Activated CD8-positive, alpha-beta T cell treated with anti-CD3 and anti-CD28 coated beads for 36 hours (primary cell): ENCODE data around the gene BICC1. TPM values are rescaled to one million over a fixed set of nuclear protein-coding genes. Genes with fewer than 3 reads are reported as not detected.

Experiments
- ATAC-seq: fragments of 200-7000 bp; cut with Tn5 transposase; one replicate; pipeline ENCODE4 v1.10.0; 2021; ENCODE audit warnings: mild to moderate bottlenecking, moderate library complexity
- CTCF ChIA-PET: fragments of 350-600 bp; sonication (Branson Sonifier 250); formaldehyde crosslinking; loops from one replicate; lab custom pipeline; 2021; ENCODE audit warnings: antibody characterized with exemption; lab: Charles Lee
- POLR2A ChIA-PET: fragments of 350-600 bp; sonication (Branson Sonifier 250); formaldehyde crosslinking; loops from one replicate; lab custom pipeline; 2021; ENCODE audit warnings: antibody characterized with exemption; lab: Charles Lee
- DNase-seq: peaks from one replicate; pipeline ENCODE4 v3.0.0-alpha.2; 2020
- H3K27ac Mint-ChIP-seq: one replicate; pipeline ENCODE4 v1.8.0; 2021; ENCODE audit warnings: mild to moderate bottlenecking, mixed read lengths
- H3K27me3 Mint-ChIP-seq: one replicate; pipeline ENCODE4 v1.8.0; 2021; ENCODE audit warnings: mixed read lengths
- H3K36me3 Mint-ChIP-seq: one replicate; pipeline ENCODE4 v1.8.0; 2021; ENCODE audit warnings: low read depth, mixed read lengths
- H3K4me1 Mint-ChIP-seq: one replicate; pipeline ENCODE4 v1.8.0; 2021; ENCODE audit warnings: low read depth, mixed read lengths
- H3K4me3 Mint-ChIP-seq: one replicate; pipeline ENCODE4 v1.8.0; 2021; ENCODE audit warnings: mild to moderate bottlenecking, moderate library complexity, mixed read lengths
- H3K9me3 Mint-ChIP-seq: one replicate; pipeline ENCODE4 v1.8.0; 2021; ENCODE audit warnings: mixed read lengths
- CTCF ChIP-seq: fragments of 200-600 bp; IDR thresholded peaks from one replicate; pipeline ENCODE4 v1.8.0; 2022; ENCODE audit warnings: antibody characterized with exemption, mild to moderate bottlenecking
- intact Hi-C: fragments of 100-400 bp; cut with micrococcal nuclease; formaldehyde crosslinking; loops from one replicate; pipeline ENCODE4 v1.10.0; 2022
- total RNA-seq, 2 experiments: library from RNA; stranded (reverse); gene quantifications; one replicate each; pipeline ENCODE4 v1.2.3, GENCODE V29; 2021

The BICC1 gene
- total RNA-seq, 2 experiments from 2014 or later = not detected

GRCh38 chr10:58638388-58638787 lies 125.7 kb downstream of the BICC1 start:
- Mint-ChIP-seq H3K4me1 (no peaks in the 10 kb centered on the region), H3K27ac (no peak overlapping the region), H3K36me3 (no peaks in the 10 kb centered on the region), H3K4me3 (no peak overlapping the region), H3K9me3 (no peaks in the 10 kb centered on the region), H3K27me3 (peaks cover 8% of the 10 kb centered on the region)
- DNase-seq (no peak), ATAC-seq (no peak)
- TF ChIP-seq CTCF = no peak
- ChIA-PET CTCF (no interaction called here), POLR2A (no interaction called here)
- intact Hi-C loops = no loop called here

DNA sequence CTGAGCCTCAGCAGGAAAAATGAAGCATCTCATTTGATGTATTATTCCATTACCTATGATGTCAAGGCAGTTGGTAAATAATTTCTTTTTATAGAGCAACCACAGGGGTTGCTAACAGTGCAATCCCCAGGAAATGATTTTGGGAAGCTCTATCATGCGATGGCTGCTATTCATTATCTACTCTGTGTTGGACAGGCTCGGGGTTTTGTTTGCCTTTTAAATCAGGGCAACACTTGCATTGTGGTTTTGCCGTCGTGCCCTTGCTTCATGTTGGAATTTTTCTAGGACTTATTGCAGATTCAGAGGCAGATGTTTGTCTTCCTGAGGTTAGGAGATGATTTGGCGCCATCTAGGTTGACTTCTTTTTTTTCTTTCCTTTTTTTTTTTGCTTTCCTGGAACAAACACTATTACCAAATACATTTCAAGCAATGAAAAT lies 128.4 kb downstream of the BICC1 start:
- H3K27me3 Mint-ChIP-seq = peaks cover 8% of the 10 kb centered on the region
- TF ChIP-seq CTCF = no peak
- ATAC-seq (no peak), DNase-seq (no peak)
- intact Hi-C loops = no loop called here
- H3K4me1 Mint-ChIP-seq = no peaks in the 10 kb centered on the region
- H3K36me3 Mint-ChIP-seq = no peaks in the 10 kb centered on the region
- no peaks in the 10 kb centered on the region for H3K9me3 Mint-ChIP-seq
- ChIA-PET POLR2A (no interaction called here), CTCF (interaction anchor here (0.8 to 1.2 kb wide), 2 partner anchors 9 to 110 kb away, joined by 3 to 4 read pairs; no protein-coding TSS in a partner anchor)
- no peak overlapping the region for H3K27ac Mint-ChIP-seq
- no peak overlapping the region for H3K4me3 Mint-ChIP-seq

GRCh38 chr10:58641708-58642107 lies 129.0 kb downstream of the BICC1 start:
- H3K4me3 Mint-ChIP-seq = no peak overlapping the region
- H3K9me3 Mint-ChIP-seq = no peaks in the 10 kb centered on the region
- ChIA-PET POLR2A (no interaction called here), CTCF (no interaction called here)
- H3K36me3 Mint-ChIP-seq = no peaks in the 10 kb centered on the region
- TF ChIP-seq CTCF = no peak
- no peak for ATAC-seq
- H3K4me1 Mint-ChIP-seq = no peaks in the 10 kb centered on the region
- intact Hi-C loops = no loop called here
- peaks cover 8% of the 10 kb centered on the region for H3K27me3 Mint-ChIP-seq
- DNase-seq = no peak
- no peak overlapping the region for H3K27ac Mint-ChIP-seq

DNA sequence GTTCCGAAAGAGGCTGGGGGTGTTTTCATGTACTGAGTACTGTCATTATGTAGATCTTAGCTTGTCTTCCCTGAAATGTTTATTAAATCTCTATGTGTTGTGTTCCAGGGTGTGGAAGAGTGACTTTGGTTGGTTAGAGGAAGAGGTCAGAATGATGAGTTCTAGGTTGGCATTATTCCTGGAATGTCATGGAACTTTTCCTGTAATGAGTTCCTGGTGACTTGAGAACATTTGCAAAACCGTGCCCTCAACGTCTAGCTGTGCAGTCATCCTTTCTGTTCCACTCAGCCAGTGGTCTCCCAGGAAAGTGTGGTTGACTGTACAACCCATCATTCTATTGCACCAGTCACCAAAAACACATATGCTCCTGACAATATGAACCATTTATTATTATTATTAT lies 129.6 kb downstream of the BICC1 start:
- Mint-ChIP-seq H3K9me3 (no peaks in the 10 kb centered on the region), H3K36me3 (no peaks in the 10 kb centered on the region), H3K27me3 (peaks cover 8% of the 10 kb centered on the region), H3K27ac (no peak overlapping the region), H3K4me1 (no peaks in the 10 kb centered on the region), H3K4me3 (no peak overlapping the region)
- DNase-seq = no peak
- ChIA-PET POLR2A (no interaction called here), CTCF (no interaction called here)
- no peak for TF ChIP-seq CTCF
- intact Hi-C loops = no loop called here
- no peak for ATAC-seq

- TF ChIP-seq CTCF = no peak
- no peak overlapping the region for H3K27ac Mint-ChIP-seq
- ATAC-seq (no peak), DNase-seq (no peak)
- ChIA-PET POLR2A (no interaction called here), CTCF (interaction anchor here (1.9 kb wide), 1 partner anchor 111 kb away, joined by 9 read pairs; no protein-coding TSS in a partner anchor)
- intact Hi-C loops = no loop called here
- H3K36me3 Mint-ChIP-seq = no peaks in the 10 kb centered on the region
- no peak overlapping the region for H3K4me3 Mint-ChIP-seq
- peaks cover 8% of the 10 kb centered on the region for H3K27me3 Mint-ChIP-seq
- no peaks in the 10 kb centered on the region for H3K4me1 Mint-ChIP-seq
- H3K9me3 Mint-ChIP-seq = no peaks in the 10 kb centered on the region
Measured at GRCh38 chr10:58642916-58643428, 130.3 kb downstream of the BICC1 start.
